HT1080 (cell line): ENCODE results near the gene ITPKC. TPM values are rescaled to one million over a fixed set of nuclear protein-coding genes. Genes with fewer than 3 reads are reported as not detected.
A peak's percentile ranks its signal among the peaks of the same experiment; 100 is the strongest.

ENCODE experiments used
- DNase-seq: peaks from one replicate; pipeline ENCODE4 v3.0.0-alpha.2; 2015; ENCODE audit warnings: low read depth
- polyA plus RNA-seq, 2 experiments: library from polyadenylated mRNA; depleted of rRNA; stranded (reverse); fragments of >200 nt; gene quantifications; 2 replicates each; pipeline ENCODE4 v1.2.3, GENCODE V29; 2015
- total RNA-seq: library from RNA; depleted of rRNA; stranded (reverse); fragments of >200 nt; shearing (Covaris generic); gene quantifications from 2 replicates; pipeline ENCODE4 v1.2.3, GENCODE V29; 2014; rRNA removed

ITPKC gene
- total RNA-seq = 5.1 and 5.2 TPM in 2 replicates
- polyA plus RNA-seq (2015; cell fraction: cytosol; rRNA removed) = 7.4 and 8.3 TPM in 2 replicates
- 10.0 and 12.6 TPM in 2 replicates for polyA plus RNA-seq (2015; cell fraction: nucleus; rRNA removed)

GRCh38 chr19:40716482-40717324 lies at the start of gene ITPKC, which contains the start of gene COQ8B:
TSS of gene ITPKC (plus strand) at chr19:40717112. CDS start at chr19:40717136, 24 bp downstream.
TSS of gene COQ8B (minus strand) at chr19:40716886. CDS start at chr19:40714632, 2,254 bp downstream.
- DNase-seq = peak; percentile 96

GRCh38 chr19:40667602-40668001 lies 49.3 kb upstream of the ITPKC start:
- DNase-seq = no peak

DNA sequence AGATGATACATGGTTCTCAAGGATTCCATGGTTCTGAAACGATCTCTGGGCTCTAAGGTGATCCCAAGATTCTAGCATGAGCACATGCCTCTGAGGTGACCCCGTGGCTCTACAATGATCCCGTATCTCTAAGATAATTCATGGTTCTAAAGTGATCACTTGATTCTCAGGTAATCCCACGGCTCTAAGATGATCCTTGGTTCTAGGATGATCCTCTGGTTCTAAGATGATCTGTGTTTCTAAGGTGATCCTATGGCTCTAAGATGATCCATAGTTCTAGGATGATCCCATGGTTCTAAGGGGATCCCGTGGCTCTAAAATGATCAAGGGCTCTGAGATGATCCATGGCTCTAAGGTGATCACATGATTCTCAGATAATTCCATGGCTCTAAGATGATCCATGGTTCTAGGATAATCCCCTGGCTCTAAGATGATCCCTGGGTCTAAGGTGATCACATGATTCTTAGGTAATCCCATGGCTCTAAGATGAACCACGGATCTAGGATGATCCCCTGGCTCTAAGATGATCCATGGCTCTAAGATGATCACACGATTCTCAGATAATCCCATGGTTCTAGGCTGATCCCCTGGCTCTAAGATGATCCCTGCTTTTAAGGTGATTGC lies 47.8 kb upstream of the ITPKC start:
- no peak for DNase-seq

DNA sequence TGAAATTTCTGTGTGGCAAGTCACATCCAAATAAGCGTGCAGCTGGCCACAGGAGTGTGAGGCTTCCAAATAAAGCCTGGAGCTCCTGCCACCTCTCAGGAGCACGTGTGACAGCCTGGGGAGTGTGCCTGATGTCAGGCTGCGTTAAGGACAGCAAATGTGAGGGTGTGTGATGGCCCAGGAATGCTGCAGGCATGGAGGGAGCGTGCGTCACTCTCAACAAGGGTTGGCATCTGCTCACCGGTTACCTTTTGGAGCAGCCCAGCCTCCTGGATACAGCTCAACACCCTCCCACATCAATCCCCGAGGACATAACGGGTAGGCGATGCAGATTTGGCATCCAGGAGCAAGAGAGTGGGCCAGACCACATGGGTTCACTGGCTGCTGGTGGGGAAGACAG lies 45.5 kb upstream of the ITPKC start:
- DNase-seq = no peak

GRCh38 chr19:40672038-40672437 lies 44.9 kb upstream of the ITPKC start:
- no peak for DNase-seq

DNA sequence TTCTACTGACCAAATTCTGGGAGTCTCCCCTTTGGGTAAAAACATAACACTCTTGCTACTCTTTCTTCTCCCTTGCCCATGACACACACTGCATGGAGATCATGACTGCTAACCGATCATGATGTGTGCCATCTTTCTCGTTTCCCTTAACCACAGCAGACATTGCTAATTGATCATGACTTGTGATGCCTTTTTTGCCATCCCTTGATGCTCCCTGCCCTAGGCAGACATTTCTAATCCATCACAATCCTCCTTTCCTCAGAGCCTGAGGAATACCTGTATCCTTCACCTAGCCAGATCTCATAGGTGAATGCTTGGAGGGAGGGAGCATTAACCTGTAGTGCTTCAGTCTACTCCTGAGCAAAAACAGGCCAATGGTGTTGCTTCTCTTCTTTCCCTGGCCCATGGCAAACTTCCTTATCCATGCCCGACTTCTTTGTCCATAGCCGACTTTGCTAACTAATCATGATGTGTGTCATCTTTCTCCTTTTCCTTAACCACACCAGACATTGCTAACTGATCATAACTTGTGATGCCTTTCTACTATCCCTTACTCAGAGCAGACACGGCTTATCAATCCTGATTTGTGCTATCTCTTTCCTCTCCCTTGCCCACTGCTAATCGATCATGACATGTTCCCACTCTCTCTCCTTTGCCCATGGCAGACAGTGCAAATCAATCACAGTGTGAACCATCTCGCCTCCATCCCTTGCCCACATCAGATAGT lies 44.2 kb upstream of the ITPKC start:
- DNase-seq = no peak

DNA sequence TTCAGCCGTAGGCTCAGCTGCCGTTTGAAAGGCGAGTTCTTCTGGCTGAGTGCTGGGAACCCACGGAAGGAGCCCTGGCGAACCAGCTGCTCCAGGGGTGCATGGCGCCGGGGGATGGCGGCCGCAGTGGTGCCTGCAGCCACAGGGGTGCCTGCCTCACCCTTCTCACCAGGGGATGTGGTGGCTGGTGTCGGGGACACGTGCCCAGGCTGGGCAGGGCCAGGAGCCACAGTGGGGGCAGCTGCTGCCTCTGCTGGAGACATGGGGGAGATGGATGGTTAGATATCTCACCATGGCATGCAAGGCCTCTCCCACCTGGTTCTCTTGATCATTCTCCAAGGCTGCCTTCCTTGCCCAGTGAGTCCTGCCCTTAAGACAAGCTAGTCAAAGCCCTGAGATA lies 43.5 kb upstream of the ITPKC start:
- no peak for DNase-seq

- DNase-seq = no peak
These were observed 42.6 kb upstream of the ITPKC start for GRCh38 chr19:40674291-40674690.

DNA sequence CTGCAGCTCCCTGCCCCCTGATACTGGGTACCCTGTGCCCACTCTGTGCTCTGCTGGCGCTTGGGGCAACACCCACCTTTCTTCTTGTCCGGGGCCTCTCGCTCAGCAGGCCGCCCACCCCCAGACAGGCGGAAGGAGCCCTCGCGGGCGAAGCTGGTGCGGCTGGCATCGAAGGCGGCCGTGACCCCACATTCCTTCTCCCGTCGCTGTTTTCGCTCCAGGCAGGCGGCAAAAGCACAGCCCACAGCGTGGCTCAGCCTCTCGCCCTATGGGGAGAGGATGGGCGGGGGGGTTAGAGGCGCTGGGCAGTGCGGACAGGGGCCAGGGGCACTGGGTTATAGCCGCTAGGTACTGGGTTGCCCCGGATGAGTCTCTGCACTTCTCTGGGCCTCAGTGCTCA lies 39.8 kb upstream of the ITPKC start:
- no peak for DNase-seq

GRCh38 chr19:40681039-40681438 lies 35.9 kb upstream of the ITPKC start:
- no peak for DNase-seq

- DNase-seq = no peak
These were observed 34.4 kb upstream of the ITPKC start for GRCh38 chr19:40682431-40682964.

DNA sequence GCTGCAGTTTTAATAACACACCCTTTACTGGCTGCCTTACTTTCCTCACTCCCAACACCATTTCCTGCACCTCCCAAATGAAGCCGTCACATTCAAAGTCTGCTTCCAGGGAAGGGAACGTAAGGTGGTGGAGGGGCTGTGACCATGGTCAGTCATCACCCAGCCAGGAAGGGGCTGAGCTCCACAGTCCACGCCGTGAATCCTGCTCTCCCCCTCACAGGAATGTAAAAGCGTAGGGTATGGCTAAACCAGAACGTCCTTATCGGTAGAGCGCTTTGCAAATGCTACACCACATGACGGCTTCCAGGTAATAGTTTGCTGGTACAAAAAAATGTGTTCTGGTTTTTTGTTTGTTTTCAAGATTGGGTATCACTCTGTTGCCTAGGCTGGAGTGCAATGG lies 33.5 kb upstream of the ITPKC start:
- DNase-seq = no peak

DNA sequence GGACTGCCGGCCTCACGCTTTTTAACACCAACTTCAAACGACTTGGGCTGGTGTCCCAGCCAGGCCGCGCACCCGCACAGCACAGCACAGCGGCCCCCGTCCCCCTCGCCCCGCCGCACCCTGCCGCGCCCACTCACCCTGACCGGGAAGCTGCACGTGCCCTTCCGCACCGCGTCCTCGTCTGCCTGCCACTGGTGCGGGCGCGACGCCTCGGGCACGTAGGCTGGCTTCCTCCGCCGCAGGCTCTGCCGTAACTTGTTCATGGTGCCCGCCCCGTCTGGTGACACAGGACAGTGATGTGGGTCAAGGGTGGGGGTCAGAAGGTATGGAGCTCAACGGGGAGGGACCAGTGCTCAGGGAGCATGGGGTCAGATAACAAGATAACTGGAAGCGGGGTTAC lies 32.6 kb upstream of the ITPKC start:
- DNase-seq = no peak

- no peak for DNase-seq
These were observed 31.8 kb upstream of the ITPKC start for GRCh38 chr19:40685016-40685526.

- no peak for DNase-seq
These were observed 31.3 kb upstream of the ITPKC start for GRCh38 chr19:40685563-40685962.

GRCh38 chr19:40686882-40687524 lies 29.9 kb upstream of the ITPKC start:
- no peak for DNase-seq

GRCh38 chr19:40687525-40688016 lies 29.3 kb upstream of the ITPKC start:
- no peak for DNase-seq

DNA sequence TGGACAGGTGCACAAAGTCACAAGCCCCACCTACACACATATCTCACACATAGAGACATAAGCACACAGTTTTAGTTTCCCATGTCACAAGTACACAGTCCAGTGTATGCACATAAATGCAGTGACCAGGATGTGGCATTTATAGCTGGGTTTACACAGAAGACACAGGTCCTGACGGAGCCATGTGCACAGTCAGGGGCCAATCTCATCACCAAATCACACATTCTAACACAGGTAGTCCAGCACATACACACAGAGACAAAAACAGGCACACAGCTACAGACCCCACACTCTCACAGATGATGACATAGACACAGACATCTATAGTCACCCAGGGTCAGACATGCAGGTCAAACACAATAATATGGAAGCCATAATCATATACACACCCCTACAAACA lies 28.6 kb upstream of the ITPKC start:
- no peak for DNase-seq

- DNase-seq = no peak
These were observed 27.9 kb upstream of the ITPKC start for GRCh38 chr19:40688987-40689338.

DNA sequence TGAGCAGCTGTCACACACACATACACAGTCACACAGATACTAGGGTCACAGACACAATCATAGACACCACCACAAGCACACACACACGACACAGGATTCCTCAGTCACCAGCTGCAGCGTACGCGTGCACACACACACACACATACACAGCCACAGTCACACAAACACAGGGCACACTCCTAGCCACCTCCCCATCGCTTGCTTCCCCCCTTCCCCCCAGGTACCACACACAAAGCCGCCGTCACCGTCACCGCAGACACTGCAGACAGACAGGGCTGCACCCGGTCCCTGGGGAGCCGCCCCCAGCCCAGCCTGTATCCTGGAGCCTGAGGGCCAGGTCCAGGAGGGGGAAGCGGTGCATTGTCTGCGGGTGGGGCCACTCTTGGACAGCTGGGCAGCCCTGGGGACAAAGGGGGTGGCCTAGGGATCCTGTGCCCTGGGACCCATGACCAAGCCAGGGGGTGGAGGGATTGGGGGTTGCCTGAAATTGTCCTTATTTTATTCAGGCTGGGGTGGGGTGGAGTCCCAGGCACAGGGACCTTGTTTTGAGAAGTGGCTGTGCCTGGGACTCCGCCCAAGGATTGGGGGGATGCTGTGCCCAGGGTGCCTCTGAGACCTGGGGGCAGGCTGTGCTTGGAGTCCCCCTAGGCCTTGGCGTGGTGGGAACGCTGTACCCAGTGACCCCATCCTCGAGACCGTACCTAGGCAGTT lies 27.4 kb upstream of the ITPKC start:
- DNase-seq = no peak
